ENCODE data around the gene ADAT3. TPM values are rescaled to one million over a fixed set of nuclear protein-coding genes. Genes with fewer than 3 reads are reported as not detected.

Gene ADAT3
- 10 to 100 TPM in 1 of 2 experiments, 1 to 10 TPM in 1; 9.3 to 11.4 TPM for total RNA-seq

DNA sequence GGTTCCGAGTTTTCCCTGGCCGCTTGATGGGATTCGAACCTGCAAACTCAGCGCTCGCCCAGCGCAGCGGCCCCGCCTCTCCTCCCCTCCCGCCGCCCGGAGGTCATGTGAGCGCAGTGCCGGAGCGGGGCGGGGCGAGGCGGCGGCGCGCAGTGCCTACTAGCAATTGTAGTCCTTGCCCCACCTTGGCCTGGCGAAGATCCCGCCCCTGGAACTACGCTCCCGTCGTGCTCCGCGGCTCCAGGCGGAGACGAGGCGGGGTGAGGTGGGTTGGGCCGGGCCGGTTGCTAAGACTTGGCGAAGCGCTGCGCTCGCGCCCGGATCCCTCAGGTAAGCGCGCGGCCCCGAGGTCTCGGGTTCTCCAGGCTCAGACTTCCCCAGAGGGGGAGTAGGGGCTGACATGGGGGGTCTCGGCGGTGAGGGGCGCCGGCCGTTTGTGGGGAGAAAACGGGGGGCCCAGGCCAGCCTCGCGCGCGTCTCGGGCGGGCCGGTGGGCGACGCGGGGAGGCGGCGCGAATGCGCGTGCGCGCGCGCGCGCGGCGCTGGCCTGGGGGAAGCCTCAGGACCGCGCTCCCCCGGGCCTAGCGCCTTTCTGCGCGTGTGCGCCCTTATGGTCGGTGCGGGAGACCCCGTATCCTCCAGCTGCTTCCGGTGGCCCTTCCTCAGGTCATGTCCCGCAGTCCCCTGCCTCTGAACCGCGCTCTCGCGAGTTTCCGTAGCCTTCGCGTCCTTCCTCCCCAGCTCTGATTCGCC is at the start of gene ADAT3, which contains the start of gene SCAMP4:
Gene ADAT3, plus strand, starts transcription at position 290 of the 753 bp plus-strand sequence. CDS start 6,649 bp downstream, outside the sequence.
Gene SCAMP4, plus strand, starts transcription at position 290 of the 753 bp plus-strand sequence. CDS start 9,621 bp downstream, outside the sequence.
- DNase-seq (peak; percentile 100), ATAC-seq (peak; percentile 99)
- Mint-ChIP-seq H3K36me3 (peaks cover 1% of the 10 kb centered on the region), H3K4me3 (peak within 1 kb of the TSS; percentile 82), H3K9me3 (ENCODE audit: low read depth) (no peaks in the 10 kb centered on the region), H3K27ac (peak within 1 kb of the TSS; percentile 83), H3K4me1 (peaks cover 48% of the 10 kb centered on the region), H3K27me3 (no peaks in the 10 kb centered on the region)
- CTCF ChIA-PET: interaction anchor here (0.6 to 1.6 kb wide), 5 partner anchors 8 to 41 kb away, joined by 3 to 11 read pairs (median 4); no protein-coding TSS in a partner anchor

DNA sequence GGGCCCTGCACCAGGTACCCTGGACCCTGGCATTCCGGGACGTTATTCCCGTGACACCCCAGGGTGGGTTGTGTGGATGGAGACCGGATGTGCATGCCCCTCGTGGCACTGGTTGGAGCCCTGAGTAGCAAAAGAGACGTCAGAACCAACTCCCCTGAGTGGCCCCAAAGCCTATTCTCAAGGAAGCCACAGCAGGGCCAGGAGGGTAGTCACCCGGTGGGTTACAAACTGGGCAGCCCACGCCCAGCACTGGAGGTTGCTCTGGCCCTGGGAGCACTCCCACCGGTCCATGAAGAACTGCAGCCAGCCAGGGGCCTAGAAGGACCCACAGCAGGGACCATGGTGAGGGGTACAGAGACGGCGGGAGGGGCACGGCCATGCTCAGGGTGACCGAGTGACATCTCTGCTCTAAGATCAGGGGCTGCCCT is 49.4 kb upstream of the ADAT3 start:
- Mint-ChIP-seq H3K9me3 (ENCODE audit: low read depth) (no peaks in the 10 kb centered on the region), H3K36me3 (no peaks in the 10 kb centered on the region), H3K27ac (peak overlapping the region; percentile 95)

GRCh38 chr19:1856345-1856697 is 48.9 kb upstream of the ADAT3 start:
- Mint-ChIP-seq H3K27ac (peak overlapping the region; percentile 95), H3K27me3 (no peaks in the 10 kb centered on the region), H3K4me1 (peaks cover 49% of the 10 kb centered on the region), H3K4me3 (peak overlapping the region; percentile 75), H3K9me3 (ENCODE audit: low read depth) (no peaks in the 10 kb centered on the region), H3K36me3 (no peaks in the 10 kb centered on the region)
- DNase-seq (no peak), ATAC-seq (no peak)
- CTCF ChIA-PET: interaction anchor here (1.1 to 4.8 kb wide), 4 partner anchors 9 to 41 kb away, joined by 3 to 25 read pairs (median 6); no protein-coding TSS in a partner anchor

More for the DNA sequence above, 49.4 kb upstream of the ADAT3 start:
- DNase-seq (peak; percentile 76), ATAC-seq (peak; percentile 28)
- H3K27me3 Mint-ChIP-seq: no peaks in the 10 kb centered on the region
- CTCF ChIA-PET: interaction anchor here (1.0 to 4.8 kb wide), 6 partner anchors 10 to 41 kb away, joined by 3 to 25 read pairs (median 4); no protein-coding TSS in a partner anchor
- peaks cover 49% of the 10 kb centered on the region for H3K4me1 Mint-ChIP-seq
- peak overlapping the region; percentile 75 for H3K4me3 Mint-ChIP-seq

GRCh38 chr19:1856698-1857603 is 48.2 kb upstream of the ADAT3 start:
- Mint-ChIP-seq H3K27ac (peak overlapping the region; percentile 95), H3K9me3 (ENCODE audit: low read depth) (no peaks in the 10 kb centered on the region), H3K27me3 (no peaks in the 10 kb centered on the region), H3K36me3 (no peaks in the 10 kb centered on the region), H3K4me1 (peaks cover 54% of the 10 kb centered on the region), H3K4me3 (peak overlapping the region; percentile 75)
- ATAC-seq: peak; percentile 9
- peak; percentile 69 for DNase-seq
- CTCF ChIA-PET: interaction anchor here (1.5 to 4.8 kb wide), 5 partner anchors 8 to 40 kb away, joined by 4 to 25 read pairs (median 8); no protein-coding TSS in a partner anchor

- ATAC-seq (no peak), DNase-seq (no peak)
- Mint-ChIP-seq H3K4me1 (peaks cover 54% of the 10 kb centered on the region), H3K4me3 (peak overlapping the region; percentile 62), H3K27ac (peak overlapping the region; percentile 80), H3K9me3 (ENCODE audit: low read depth) (no peaks in the 10 kb centered on the region), H3K36me3 (no peaks in the 10 kb centered on the region), H3K27me3 (no peaks in the 10 kb centered on the region)
- CTCF ChIA-PET: interaction anchor here (0.7 to 2.5 kb wide), 5 partner anchors 9 to 72 kb away, joined by 3 to 9 read pairs (median 5); no protein-coding TSS in a partner anchor
These were observed 47.4 kb upstream of the ADAT3 start for GRCh38 chr19:1857648-1858326.

GRCh38 chr19:1858412-1859081 is 46.7 kb upstream of the ADAT3 start:
- Mint-ChIP-seq H3K27ac (peak overlapping the region; percentile 71), H3K4me1 (peaks cover 47% of the 10 kb centered on the region), H3K4me3 (no peak overlapping the region), H3K36me3 (no peaks in the 10 kb centered on the region), H3K27me3 (no peaks in the 10 kb centered on the region), H3K9me3 (ENCODE audit: low read depth) (no peaks in the 10 kb centered on the region)
- no peak for ATAC-seq
- CTCF ChIA-PET: interaction anchor here (0.5 to 1.9 kb wide), 6 partner anchors 8 to 782 kb away, joined by 3 to 8 read pairs (median 4); no protein-coding TSS in a partner anchor
- no peak for DNase-seq

DNA sequence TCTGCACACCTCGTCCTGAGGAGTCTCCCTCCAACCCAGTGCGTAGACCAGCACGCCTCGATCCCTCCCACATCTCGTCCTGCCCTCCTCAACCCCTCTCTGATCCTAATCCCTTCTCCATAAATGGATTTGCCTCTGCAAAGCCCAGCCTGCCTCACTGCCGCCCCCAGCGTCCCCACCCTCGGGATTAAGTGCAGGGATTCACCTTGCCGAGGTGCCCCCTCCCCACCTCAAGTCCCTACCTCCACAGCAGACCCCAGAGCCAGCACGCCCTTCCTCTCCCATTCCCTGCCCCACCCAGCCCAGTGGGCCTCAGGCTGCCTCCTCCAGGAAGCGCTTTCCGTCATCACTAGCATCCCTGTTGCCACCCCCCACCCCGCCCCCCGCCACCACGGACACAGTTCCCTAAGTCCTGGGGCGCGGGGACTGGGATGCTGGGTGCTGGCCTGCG is 45.8 kb upstream of the ADAT3 start:
- Mint-ChIP-seq H3K27ac (peak overlapping the region; percentile 50), H3K27me3 (no peaks in the 10 kb centered on the region), H3K36me3 (no peaks in the 10 kb centered on the region), H3K4me1 (peaks cover 46% of the 10 kb centered on the region), H3K9me3 (ENCODE audit: low read depth) (no peaks in the 10 kb centered on the region), H3K4me3 (no peak overlapping the region)
- no peak for ATAC-seq
- CTCF ChIA-PET: interaction anchor here (1.1 kb wide), 1 partner anchor 783 kb away, joined by 4 read pairs; no protein-coding TSS in a partner anchor
- DNase-seq: no peak

DNA sequence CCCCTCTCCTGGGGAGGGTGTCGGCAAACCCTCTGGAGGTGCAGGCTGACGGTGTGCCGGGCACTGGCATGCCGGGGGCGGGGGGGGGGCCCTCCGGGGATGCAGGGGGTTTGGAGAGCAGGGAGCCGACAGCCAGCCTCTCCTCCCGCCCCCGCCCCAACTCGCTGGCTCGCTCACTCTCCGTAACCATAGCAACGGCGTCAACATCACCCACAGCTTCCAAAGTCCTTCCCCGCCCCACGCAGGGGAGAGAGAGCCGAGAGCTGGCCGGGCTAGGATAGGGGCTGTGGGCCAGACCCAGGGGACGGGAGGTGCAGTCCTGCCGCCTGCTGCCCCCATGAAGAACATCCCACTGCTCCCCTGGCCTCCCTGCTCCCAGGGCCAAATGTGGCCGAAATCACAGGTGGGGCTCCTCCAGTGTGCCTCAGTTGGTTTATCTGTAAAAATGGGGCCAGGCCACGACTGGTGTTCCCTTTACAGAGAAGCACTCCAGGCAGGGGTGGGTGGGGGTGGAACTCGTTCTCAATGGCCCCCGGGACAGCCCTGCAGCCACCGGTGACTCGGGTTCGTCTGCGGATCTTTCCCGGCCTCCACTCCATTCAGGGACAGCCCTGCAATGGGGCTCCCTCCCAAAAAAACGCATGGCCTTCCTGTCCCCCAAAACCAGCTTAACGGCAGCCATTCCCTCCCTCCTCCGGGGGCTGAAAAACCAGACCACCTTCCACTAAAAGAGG is 45.0 kb upstream of the ADAT3 start:
- Mint-ChIP-seq H3K36me3 (no peaks in the 10 kb centered on the region), H3K27me3 (no peaks in the 10 kb centered on the region), H3K27ac (no peak overlapping the region), H3K4me1 (peaks cover 39% of the 10 kb centered on the region), H3K4me3 (no peak overlapping the region), H3K9me3 (ENCODE audit: low read depth) (no peaks in the 10 kb centered on the region)
- ATAC-seq (no peak), DNase-seq (no peak)
- CTCF ChIA-PET: no interaction called here

DNA sequence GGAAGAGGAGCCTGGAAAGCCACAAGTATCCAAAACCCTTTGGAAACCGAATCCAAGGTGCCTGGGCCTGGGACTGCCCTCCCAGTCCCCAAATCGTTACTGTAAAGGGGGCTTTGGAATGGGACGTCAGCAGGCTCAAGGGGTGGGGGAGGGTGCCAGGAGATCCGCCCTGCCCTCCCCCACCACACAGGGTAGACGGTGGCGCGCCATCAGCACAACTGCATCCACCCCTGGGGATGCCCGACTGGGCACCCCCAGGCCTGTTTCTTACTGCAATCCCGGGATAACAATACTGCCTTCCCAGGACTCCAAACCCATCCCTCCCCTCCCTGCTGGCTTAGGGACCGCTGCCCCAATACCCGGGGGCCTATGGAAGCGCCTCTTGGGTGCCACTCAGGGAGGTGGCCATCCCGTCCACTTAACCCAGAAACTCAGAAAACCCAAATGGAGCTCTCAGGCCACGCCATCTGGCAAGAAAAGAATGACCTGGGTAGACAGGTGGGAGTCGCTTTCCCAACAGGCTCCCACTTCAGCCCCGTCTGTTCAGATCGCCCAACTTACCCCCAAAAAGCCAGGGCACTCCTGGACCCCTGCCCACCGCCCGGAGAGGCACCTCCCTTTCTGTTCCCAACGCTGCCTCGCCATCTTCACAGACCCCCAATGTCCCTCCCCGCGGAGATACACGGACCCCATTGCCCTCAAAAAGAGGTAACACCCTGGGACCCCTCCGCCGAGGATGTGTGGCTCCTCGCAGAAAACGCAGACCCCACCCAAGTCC is 44.2 kb upstream of the ADAT3 start:
- Mint-ChIP-seq H3K4me3 (peak overlapping the region; percentile 85), H3K9me3 (ENCODE audit: low read depth) (no peaks in the 10 kb centered on the region), H3K27ac (no peak overlapping the region), H3K27me3 (no peaks in the 10 kb centered on the region), H3K36me3 (no peaks in the 10 kb centered on the region), H3K4me1 (peaks cover 37% of the 10 kb centered on the region)
- CTCF ChIA-PET: no interaction called here
- DNase-seq (no peak), ATAC-seq (no peak)

DNA sequence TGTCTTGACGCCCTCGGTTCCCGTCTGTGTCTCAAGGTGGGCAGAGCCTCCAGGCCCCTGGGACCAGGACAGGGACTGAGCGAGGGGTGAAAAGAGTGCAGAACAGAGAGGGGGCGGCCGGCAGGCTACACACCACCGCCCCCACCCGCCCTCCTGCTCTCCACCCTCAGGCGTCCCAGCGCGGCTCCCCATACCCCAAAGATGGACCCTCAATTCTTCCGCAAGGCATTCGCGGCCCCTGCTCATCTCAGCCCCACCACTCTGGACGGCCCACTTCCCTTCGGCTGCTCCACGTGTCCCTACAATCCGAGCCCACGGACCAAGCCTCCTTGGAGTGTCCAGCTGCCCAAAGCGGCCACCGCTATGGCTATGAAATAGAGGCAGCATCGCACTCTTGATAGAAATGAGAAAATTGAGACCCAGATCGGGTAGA is 43.6 kb upstream of the ADAT3 start:
- CTCF ChIA-PET: no interaction called here
- DNase-seq: no peak
- no peaks in the 10 kb centered on the region for H3K27me3 Mint-ChIP-seq
- no peaks in the 10 kb centered on the region for H3K9me3 Mint-ChIP-seq (ENCODE audit: low read depth)
- no peaks in the 10 kb centered on the region for H3K36me3 Mint-ChIP-seq
- H3K27ac Mint-ChIP-seq: peak overlapping the region; percentile 90
- no peak for ATAC-seq
- peaks cover 33% of the 10 kb centered on the region for H3K4me1 Mint-ChIP-seq
- H3K4me3 Mint-ChIP-seq: peak overlapping the region; percentile 85

GRCh38 chr19:1862068-1862423 is 43.2 kb upstream of the ADAT3 start:
- no peaks in the 10 kb centered on the region for H3K9me3 Mint-ChIP-seq (ENCODE audit: low read depth)
- H3K4me3 Mint-ChIP-seq: peak overlapping the region; percentile 85
- H3K27me3 Mint-ChIP-seq: no peaks in the 10 kb centered on the region
- DNase-seq (no peak), ATAC-seq (no peak)
- CTCF ChIA-PET: no interaction called here
- H3K27ac Mint-ChIP-seq: peak overlapping the region; percentile 90
- H3K4me1 Mint-ChIP-seq: peaks cover 33% of the 10 kb centered on the region
- H3K36me3 Mint-ChIP-seq: no peaks in the 10 kb centered on the region

Data from activated CD8-positive, alpha-beta memory T cell treated with anti-CD3 and anti-CD28 coated beads, Interleukin-2, amount 10 ng/mL, durations not matched to agents 7 days and 5 days (primary cell).